Measurements from ENCODE around the gene NT5C2. TPM values are rescaled to one million over a fixed set of nuclear protein-coding genes. Genes with fewer than 3 reads are reported as not detected.

Gene NT5C2
- total and polyA plus RNA-seq, 2 of the 8 experiments (the other 6 are each of a cell fraction or from before 2014, with no cell fraction given) = 35.2 to 106 TPM

DNA sequence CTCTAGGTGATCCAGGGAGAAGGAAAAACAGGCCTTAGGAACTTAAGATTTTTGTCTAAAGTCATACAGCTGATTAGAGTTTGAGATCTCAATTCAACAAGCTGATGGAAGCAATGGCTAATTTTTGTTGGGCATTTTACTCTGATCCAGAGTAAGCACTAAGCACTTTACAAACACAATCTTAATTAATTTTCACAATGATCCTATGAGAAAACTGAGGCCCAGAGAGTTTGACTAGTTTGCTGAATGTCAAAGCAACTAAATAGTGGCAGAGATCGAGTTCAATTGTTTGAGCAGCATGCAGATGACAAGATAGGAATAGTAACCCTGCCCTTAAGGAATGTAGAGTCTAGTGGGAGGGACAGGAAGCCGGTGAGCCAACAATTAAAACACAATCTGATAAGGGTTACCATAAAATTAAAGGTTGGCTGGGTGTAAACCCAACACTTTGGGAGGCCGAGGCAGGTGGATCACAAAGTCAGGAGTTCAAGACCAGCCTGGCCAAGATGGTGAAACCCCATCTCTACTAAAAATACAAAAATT is 39.1 kb upstream of the NT5C2 start:
- WGBS, 2 experiments (ENCODE audit: extremely low coverage in 1 of 2, insufficient coverage in 1 of 2, insufficient read length in 1 of 2, insufficient replicate concordance in 2 of 2, low coverage in 1 of 2, low lambda C conversion rate in 2 of 2, missing lambda C conversion rate in 1 of 2) = 82% methylated on average over 3 of the region's 3 CpGs; no CpG with 5 or more reads in 1 of the 2 experiments
- Histone ChIP-seq H2AFZ (ENCODE audit: low read length) (no peak overlapping the region), H2BK15ac (ENCODE audit: low read length) (no peak overlapping the region), H3K36me3 (ENCODE audit: control insufficient read depth in 2 of 4, insufficient read depth in 4 of 4, low read length in 3 of 4) (no peaks in the 10 kb centered on the region), H4K8ac (ENCODE audit: extremely low read depth, insufficient read depth, low read length) (no peak overlapping the region), H2BK5ac (ENCODE audit: low read depth, low read length) (peak overlapping the region; percentile 95), H3K27me3 (replicated peaks in 1 of 4; ENCODE audit: control insufficient read depth in 3 of 4, extremely low read depth in 1 of 4, insufficient read depth in 3 of 4, low read length in 3 of 4) (no peaks in the 10 kb centered on the region; a peak in 1 of 7 replicates), H3K9me3 (ENCODE audit: insufficient read depth in 2 of 2, low read depth in 1 of 2, low read length in 1 of 2) (no peaks in the 10 kb centered on the region), H3K4ac (replicated peaks; ENCODE audit: insufficient read length, low read depth, low read length) (no peak overlapping the region), H3K56ac (replicated peaks; ENCODE audit: insufficient read length, low read depth, low read length) (no peak overlapping the region), H3K23ac (ENCODE audit: insufficient read length) (no peak overlapping the region), H3K79me2 (ENCODE audit: control insufficient read depth in 1 of 2, insufficient read depth in 2 of 2, low read length in 2 of 2) (no peaks in the 10 kb centered on the region), H3K4me2 (ENCODE audit: insufficient read depth in 1 of 2, low read depth in 2 of 2, low read length in 2 of 2) (peak overlapping the region; percentile 0 to 4; a peak in 1 of 4 replicates), H2BK12ac (ENCODE audit: low read depth, low read length) (peak overlapping the region; percentile 90), H2AK5ac (ENCODE audit: low read depth, low read length) (peak overlapping the region; percentile 70), H2BK20ac (ENCODE audit: low read length) (peak overlapping the region; percentile 75; the same call in 1 of the 2 replicates), H4K20me1 (replicated peaks in 1 of 2; ENCODE audit: control insufficient read depth in 1 of 2, insufficient read depth in 2 of 2, low read length in 2 of 2) (no peaks in the 10 kb centered on the region), H4K91ac (replicated peaks; ENCODE audit: insufficient read length, low read length) (no peak overlapping the region), H3K14ac (ENCODE audit: insufficient read length) (no peak overlapping the region), H2BK120ac (replicated peaks; ENCODE audit: low read depth, low read length) (peak overlapping the region; percentile 3), H3K18ac (ENCODE audit: extremely low read depth, low read length) (no peak overlapping the region), H3K4me1 (replicated peaks in 1 of 4; ENCODE audit: control insufficient read depth in 3 of 4, insufficient read depth in 4 of 4, low read length in 3 of 4) (peaks cover 0 to 18% (median 2%) of the 10 kb centered on the region in 4 experiments; a peak in 3 of 7 replicates), H3K23me2 (ENCODE audit: low read depth, low read length) (no peaks in the 10 kb centered on the region), H3K79me1 (ENCODE audit: low read depth, low read length) (no peaks in the 10 kb centered on the region), H4K5ac (ENCODE audit: insufficient read length, low read depth, low read length) (no peak overlapping the region), H3K9ac (replicated peaks in 1 of 4; ENCODE audit: extremely low read depth in 1 of 4, low read depth in 3 of 4, low read length in 3 of 4) (no peak overlapping the region), H3K4me3 (ENCODE audit: extremely low read depth in 1 of 4, insufficient read depth in 2 of 4, low read depth in 3 of 4, low read length in 4 of 4) (no peak overlapping the region), H3K27ac (ENCODE audit: low read depth, low read length) (0 out of 2 replicates have a peak overlapping the region, but pooled peaks have one; percentile 1)
- TF ChIP-seq RXRA (IDR thresholded peaks at IDR 0.05; ENCODE audit: insufficient read depth, low read depth, low read length) (no peak), YY1 (IDR thresholded peaks at IDR 0.05; ENCODE audit: low read depth, low read length) (no peak), SIX5 (IDR thresholded peaks at IDR 0.05; ENCODE audit: low read depth, low read length) (no peak), EP300 (IDR thresholded peaks at IDR 0.05; ENCODE audit: borderline replicate concordance in 1 of 2, low read depth in 2 of 2, low read length in 2 of 2) (no peak), SIRT6 (IDR thresholded peaks at IDR 0.05; ENCODE audit: low read length) (no peak), ASH2L (IDR thresholded peaks at IDR 0.05; ENCODE audit: low read length) (no peak), BACH1 (IDR thresholded peaks at IDR 0.05; ENCODE audit: low read length) (no peak), SP1 (IDR thresholded peaks at IDR 0.05; ENCODE audit: low read depth, low read length) (no peak), KDM1A (IDR thresholded peaks at IDR 0.05; ENCODE audit: borderline replicate concordance, low read length) (no peak), SIN3A (conservative IDR thresholded peaks at IDR 0.05 in 1 of 2, IDR thresholded peaks at IDR 0.05 in 1 of 2; ENCODE audit: low read depth in 1 of 2, low read length in 2 of 2) (no peak), CBX8 (IDR thresholded peaks at IDR 0.05; ENCODE audit: borderline replicate concordance, low read depth, low read length) (no peak)
- FAIRE-seq (no peak), DNase-seq (ENCODE audit: low read depth in 1 of 2, low spot score in 2 of 2) (no peak)
- ChIA-PET CTCF (ENCODE audit: partially characterized antibody) (interaction anchor here (1.4 to 2.4 kb wide), 4 partner anchors 10 to 40 kb away, joined by 3 to 15 read pairs (median 6); no protein-coding TSS in a partner anchor), POLR2A (ENCODE audit: partially characterized antibody) (interaction anchor here (0.7 to 2.3 kb wide), 5 partner anchors 9 to 68 kb away, joined by 3 to 25 read pairs (median 6); partner anchors contain the start of gene NT5C2)
